Measurements from ENCODE around the gene PRKG2. TPM values are rescaled to one million over a fixed set of nuclear protein-coding genes. Genes with fewer than 3 reads are reported as not detected.

The PRKG2 gene
- total RNA-seq, 1 experiment from 2014 or later: 0.03 TPM

DNA sequence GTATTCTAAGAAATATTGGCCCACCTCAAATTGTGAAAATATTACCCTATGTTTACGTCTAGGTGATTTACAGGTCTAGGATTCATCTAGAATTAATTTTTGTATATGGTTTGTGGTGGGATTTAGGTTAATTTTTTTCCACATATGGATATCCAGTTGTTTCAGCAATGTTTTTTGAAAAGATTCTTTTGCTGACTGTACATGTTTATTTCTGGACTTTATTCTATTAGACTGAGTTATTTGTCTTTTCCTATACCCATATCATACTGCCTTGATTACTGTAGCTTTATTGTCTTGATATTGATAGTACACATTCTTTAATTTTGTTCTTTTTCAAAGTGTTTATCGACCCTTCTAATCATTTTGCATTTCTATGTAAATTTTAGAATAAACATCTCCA lies 83.5 kb downstream of the PRKG2 start:
- no peaks in the 10 kb centered on the region for H3K36me3 ChIP-seq
- H3K27ac ChIP-seq: no peak overlapping the region
- H3K9me3 ChIP-seq (replicated peaks): no peaks in the 10 kb centered on the region
- no peak overlapping the region for H3K4me3 ChIP-seq
- H3K4me1 ChIP-seq (replicated peaks): no peaks in the 10 kb centered on the region
- no peaks in the 10 kb centered on the region; the same call in 1 of the 2 replicates for H3K27me3 ChIP-seq (replicated peaks)
- no peak for DNase-seq (ENCODE audit: low read depth in 1 of 2, low spot score in 2 of 2)

DNA sequence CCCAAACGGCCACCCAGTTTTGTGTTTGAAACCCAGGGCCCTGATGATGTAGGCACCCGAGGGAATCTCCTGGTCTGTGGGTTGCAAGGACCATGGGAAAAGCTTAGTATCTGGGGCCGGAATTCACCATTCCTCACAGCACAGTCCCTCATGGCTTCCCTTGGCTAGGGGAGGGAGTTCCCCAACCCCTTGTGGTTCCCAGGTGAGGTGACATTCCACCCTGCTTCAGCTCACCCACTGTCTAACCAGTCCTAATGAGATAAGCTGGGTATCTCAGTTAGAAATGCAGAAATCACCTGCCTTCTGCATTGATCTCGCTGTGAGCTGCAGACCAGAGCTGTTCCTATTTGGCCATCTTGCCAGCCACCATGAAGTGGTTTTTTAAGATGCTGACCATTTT lies 84.0 kb downstream of the PRKG2 start:
- no peak overlapping the region for H3K4me3 ChIP-seq
- H3K27me3 ChIP-seq (replicated peaks): no peaks in the 10 kb centered on the region; the same call in 1 of the 2 replicates
- no peaks in the 10 kb centered on the region for H3K4me1 ChIP-seq (replicated peaks)
- H3K27ac ChIP-seq: no peak overlapping the region
- DNase-seq (ENCODE audit: low read depth in 1 of 2, low spot score in 2 of 2): no peak
- H3K9me3 ChIP-seq (replicated peaks): no peaks in the 10 kb centered on the region
- no peaks in the 10 kb centered on the region for H3K36me3 ChIP-seq

DNA sequence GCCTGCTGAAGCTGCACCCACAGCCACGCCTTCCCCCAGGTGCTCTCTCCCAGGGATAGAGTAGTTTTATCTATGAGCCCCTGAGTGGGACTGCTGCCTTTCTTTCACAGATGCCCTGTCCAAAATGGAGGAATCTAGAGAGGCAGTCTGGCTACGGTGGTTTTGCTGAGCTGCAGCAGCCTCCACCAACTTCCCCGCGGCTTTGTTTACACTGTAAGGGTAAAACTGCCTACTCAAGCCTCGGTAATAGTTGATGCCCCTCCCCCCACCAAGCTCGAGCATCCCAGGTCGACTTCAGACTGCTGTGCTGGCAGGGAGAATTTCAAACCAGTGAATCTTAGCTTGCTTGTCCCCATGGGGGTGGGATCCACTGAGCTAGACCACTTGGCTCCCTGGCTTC lies 84.5 kb downstream of the PRKG2 start:
- Histone ChIP-seq H3K36me3 (no peaks in the 10 kb centered on the region), H3K27ac (no peak overlapping the region), H3K27me3 (replicated peaks) (no peaks in the 10 kb centered on the region; the same call in 1 of the 2 replicates), H3K4me1 (replicated peaks) (no peaks in the 10 kb centered on the region), H3K4me3 (no peak overlapping the region), H3K9me3 (replicated peaks) (no peaks in the 10 kb centered on the region)
- no peak for DNase-seq (ENCODE audit: low read depth in 1 of 2, low spot score in 2 of 2)

DNA sequence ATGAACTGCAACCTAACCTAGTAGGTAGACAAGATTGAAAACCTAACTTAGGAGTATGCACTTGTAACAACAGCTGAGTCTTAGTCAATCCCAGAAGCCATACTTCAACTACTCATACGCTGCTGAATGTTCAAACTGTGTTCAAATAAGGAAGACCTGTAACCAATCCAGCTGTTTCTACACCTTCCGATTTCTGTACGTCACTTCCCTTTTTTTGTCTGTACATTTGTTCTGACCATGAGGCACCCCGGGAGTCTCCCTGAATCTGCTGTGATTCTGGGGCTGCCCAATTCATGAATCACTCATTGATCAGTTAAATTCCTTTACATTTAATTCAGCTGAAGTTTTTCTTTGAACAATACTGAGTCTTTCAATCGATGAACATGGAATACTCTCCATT lies 95.0 kb downstream of the PRKG2 start:
- no peaks in the 10 kb centered on the region; the same call in 1 of the 2 replicates for H3K9me3 ChIP-seq (replicated peaks)
- no peaks in the 10 kb centered on the region for H3K36me3 ChIP-seq
- H3K4me3 ChIP-seq: no peak overlapping the region
- H3K27ac ChIP-seq: no peak overlapping the region
- H3K27me3 ChIP-seq (replicated peaks): no peaks in the 10 kb centered on the region
- no peak for DNase-seq (ENCODE audit: low read depth in 1 of 2, low spot score in 2 of 2)
- H3K4me1 ChIP-seq (replicated peaks): no peaks in the 10 kb centered on the region

- no peaks in the 10 kb centered on the region for H3K36me3 ChIP-seq
- DNase-seq (ENCODE audit: low read depth in 1 of 2, low spot score in 2 of 2): no peak
- H3K27ac ChIP-seq: no peak overlapping the region
- H3K27me3 ChIP-seq (replicated peaks): no peaks in the 10 kb centered on the region
- no peak overlapping the region for H3K4me3 ChIP-seq
- no peaks in the 10 kb centered on the region for H3K4me1 ChIP-seq (replicated peaks)
- H3K9me3 ChIP-seq (replicated peaks): no peaks in the 10 kb centered on the region; the same call in 1 of the 2 replicates
These were observed 96.9 kb downstream of the PRKG2 start for GRCh38 chr4:81118086-81118485.

DNA sequence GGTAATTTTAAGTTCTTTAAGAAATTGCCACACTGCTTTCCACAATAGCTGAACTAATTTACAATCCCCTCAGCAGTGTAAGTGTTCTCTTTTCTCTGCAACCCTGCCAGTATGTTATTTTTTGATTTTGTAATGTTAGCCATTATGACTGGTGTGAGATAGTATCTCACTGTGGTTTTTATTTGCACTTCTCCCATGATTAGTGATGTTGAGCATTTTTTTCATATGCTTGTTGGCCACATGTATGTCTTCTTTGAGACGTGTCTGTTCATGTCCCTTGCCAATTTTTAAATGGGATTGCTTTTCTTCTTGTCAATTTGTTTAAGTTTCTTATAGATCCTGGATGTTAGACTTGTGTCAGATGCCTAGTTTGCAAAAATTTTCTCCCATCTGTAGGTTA lies 98.5 kb downstream of the PRKG2 start:
- H3K27ac ChIP-seq: no peak overlapping the region
- no peak overlapping the region for H3K4me3 ChIP-seq
- no peaks in the 10 kb centered on the region for H3K36me3 ChIP-seq
- no peaks in the 10 kb centered on the region; the same call in 1 of the 2 replicates for H3K9me3 ChIP-seq (replicated peaks)
- H3K4me1 ChIP-seq (replicated peaks): no peaks in the 10 kb centered on the region
- no peak for DNase-seq (ENCODE audit: low read depth in 1 of 2, low spot score in 2 of 2)
- no peaks in the 10 kb centered on the region for H3K27me3 ChIP-seq (replicated peaks)

DNA sequence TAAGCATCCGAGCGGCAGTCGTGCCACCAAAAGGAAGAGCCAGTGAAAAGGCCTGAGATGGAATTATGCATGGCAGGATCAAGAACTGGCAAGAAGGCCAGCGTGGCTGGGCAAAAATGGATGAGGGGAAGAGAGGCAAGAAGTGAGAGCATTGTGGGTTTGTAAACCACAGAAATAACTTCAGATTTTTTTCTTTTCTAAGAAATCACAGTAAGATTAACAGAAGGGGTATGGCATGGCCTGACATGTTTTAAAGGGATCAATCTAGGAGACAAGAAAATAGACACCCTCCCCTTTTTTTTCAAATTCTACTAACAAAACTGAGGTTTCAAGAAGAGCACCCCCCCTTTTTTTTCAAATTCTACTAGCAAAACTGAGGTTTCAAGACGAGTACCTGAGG lies 102.0 kb downstream of the PRKG2 start:
- H3K27me3 ChIP-seq (replicated peaks): no peaks in the 10 kb centered on the region
- no peak overlapping the region for H3K4me3 ChIP-seq
- H3K27ac ChIP-seq: no peak overlapping the region
- no peaks in the 10 kb centered on the region for H3K4me1 ChIP-seq (replicated peaks)
- no peaks in the 10 kb centered on the region; the same call in 1 of the 2 replicates for H3K9me3 ChIP-seq (replicated peaks)
- no peak for DNase-seq (ENCODE audit: low read depth in 1 of 2, low spot score in 2 of 2)
- H3K36me3 ChIP-seq: no peaks in the 10 kb centered on the region

GRCh38 chr4:81109356-81109755 lies 105.7 kb downstream of the PRKG2 start:
- H3K36me3 ChIP-seq: no peaks in the 10 kb centered on the region
- H3K27me3 ChIP-seq (replicated peaks): no peaks in the 10 kb centered on the region
- no peaks in the 10 kb centered on the region for H3K9me3 ChIP-seq (replicated peaks)
- H3K4me3 ChIP-seq: no peak overlapping the region
- H3K27ac ChIP-seq: no peak overlapping the region
- no peak for DNase-seq (ENCODE audit: low read depth in 1 of 2, low spot score in 2 of 2)
- H3K4me1 ChIP-seq (replicated peaks): no peaks in the 10 kb centered on the region

DNA sequence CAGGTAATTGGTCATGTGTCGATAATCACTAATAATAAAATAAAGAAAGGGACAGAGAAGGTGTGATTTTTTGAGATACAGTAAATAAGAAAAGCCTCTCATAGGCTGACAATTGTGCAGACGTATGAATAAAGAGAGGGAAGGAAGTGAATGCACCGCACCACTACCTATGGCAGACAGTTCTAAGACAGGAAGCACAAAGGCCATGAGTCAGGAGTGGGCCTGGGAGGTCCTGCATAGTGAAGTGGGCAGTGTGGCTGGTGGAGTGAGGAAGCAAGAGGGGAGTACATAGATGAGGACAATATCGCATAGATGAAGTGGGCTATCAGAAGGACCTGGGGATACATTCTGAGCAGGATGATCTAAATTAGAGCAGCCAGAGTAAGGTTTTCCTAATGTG lies 108.9 kb downstream of the PRKG2 start:
- DNase-seq (ENCODE audit: low read depth in 1 of 2, low spot score in 2 of 2): no peak
- Histone ChIP-seq H3K9me3 (replicated peaks) (no peaks in the 10 kb centered on the region), H3K27me3 (replicated peaks) (no peaks in the 10 kb centered on the region), H3K4me1 (replicated peaks) (no peaks in the 10 kb centered on the region), H3K27ac (no peak overlapping the region), H3K36me3 (no peaks in the 10 kb centered on the region), H3K4me3 (no peak overlapping the region)

DNA sequence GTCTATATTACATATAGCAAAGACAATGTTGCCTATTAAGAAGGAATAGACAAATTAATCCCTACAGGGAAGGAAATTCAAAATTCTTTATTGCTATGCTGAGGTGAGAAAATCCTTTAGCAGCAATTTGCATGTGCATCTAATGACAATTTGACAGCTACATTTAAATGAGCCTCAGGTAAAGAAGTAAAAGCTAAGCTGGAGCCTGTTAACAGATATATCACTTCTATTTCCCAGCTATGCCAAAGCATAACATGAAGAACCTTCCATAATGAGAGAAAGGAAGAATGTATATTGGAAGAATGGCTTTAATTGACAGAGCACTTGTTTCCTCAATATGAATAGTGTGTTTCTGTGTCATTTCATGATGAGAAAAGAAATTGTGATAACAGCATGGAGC lies 112.9 kb downstream of the PRKG2 start:
- H3K27me3 ChIP-seq (replicated peaks): no peaks in the 10 kb centered on the region
- no peak for DNase-seq (ENCODE audit: low read depth in 1 of 2, low spot score in 2 of 2)

GRCh38 chr4:81096566-81096965 lies 118.5 kb downstream of the PRKG2 start:
- no peaks in the 10 kb centered on the region for H3K27me3 ChIP-seq (replicated peaks)
- H3K27ac ChIP-seq: no peak overlapping the region
- no peak overlapping the region for H3K4me3 ChIP-seq
- DNase-seq (ENCODE audit: low read depth in 1 of 2, low spot score in 2 of 2): no peak
- H3K4me1 ChIP-seq (replicated peaks): no peaks in the 10 kb centered on the region
- H3K9me3 ChIP-seq (replicated peaks): no peaks in the 10 kb centered on the region; the same call in 1 of the 2 replicates
- H3K36me3 ChIP-seq: no peaks in the 10 kb centered on the region

More for the DNA sequence above, 112.9 kb downstream of the PRKG2 start:
- no peak overlapping the region for H3K4me3 ChIP-seq
- no peaks in the 10 kb centered on the region for H3K4me1 ChIP-seq (replicated peaks)
- no peaks in the 10 kb centered on the region for H3K9me3 ChIP-seq (replicated peaks)
- H3K36me3 ChIP-seq: no peaks in the 10 kb centered on the region
- no peak overlapping the region for H3K27ac ChIP-seq

GRCh38 chr4:81095389-81095788 lies 119.6 kb downstream of the PRKG2 start:
- no peaks in the 10 kb centered on the region for H3K36me3 ChIP-seq
- H3K27me3 ChIP-seq (replicated peaks): no peaks in the 10 kb centered on the region
- H3K9me3 ChIP-seq (replicated peaks): no peaks in the 10 kb centered on the region; the same call in 1 of the 2 replicates
- H3K4me1 ChIP-seq (replicated peaks): no peaks in the 10 kb centered on the region
- H3K27ac ChIP-seq: no peak overlapping the region
- H3K4me3 ChIP-seq: no peak overlapping the region
- DNase-seq (ENCODE audit: low read depth in 1 of 2, low spot score in 2 of 2): no peak

- no peak overlapping the region for H3K4me3 ChIP-seq
- H3K27me3 ChIP-seq (replicated peaks): no peaks in the 10 kb centered on the region
- no peaks in the 10 kb centered on the region; the same call in 1 of the 2 replicates for H3K9me3 ChIP-seq (replicated peaks)
- no peak overlapping the region for H3K27ac ChIP-seq
- no peaks in the 10 kb centered on the region for H3K4me1 ChIP-seq (replicated peaks)
- no peaks in the 10 kb centered on the region for H3K36me3 ChIP-seq
- no peak for DNase-seq (ENCODE audit: low read depth in 1 of 2, low spot score in 2 of 2)
These were observed 121.2 kb downstream of the PRKG2 start for GRCh38 chr4:81093720-81094401.

- no peaks in the 10 kb centered on the region for H3K9me3 ChIP-seq (replicated peaks)
- H3K4me3 ChIP-seq: no peak overlapping the region
- no peaks in the 10 kb centered on the region for H3K36me3 ChIP-seq
- no peak for DNase-seq (ENCODE audit: low read depth in 1 of 2, low spot score in 2 of 2)
- H3K27me3 ChIP-seq (replicated peaks): no peaks in the 10 kb centered on the region
- no peaks in the 10 kb centered on the region for H3K4me1 ChIP-seq (replicated peaks)
- no peak overlapping the region for H3K27ac ChIP-seq
These were observed 129.0 kb downstream of the PRKG2 start for GRCh38 chr4:81085979-81086378.

- no peak for DNase-seq (ENCODE audit: low read depth in 1 of 2, low spot score in 2 of 2)
These were observed 129.7 kb downstream of the PRKG2 start for GRCh38 chr4:81085291-81085690.

More at GRCh38 chr4:81085291-81085690, 129.7 kb downstream of the PRKG2 start:
- Histone ChIP-seq H3K9me3 (replicated peaks) (no peaks in the 10 kb centered on the region), H3K27ac (no peak overlapping the region), H3K27me3 (replicated peaks) (no peaks in the 10 kb centered on the region), H3K36me3 (no peaks in the 10 kb centered on the region), H3K4me1 (replicated peaks) (no peaks in the 10 kb centered on the region), H3K4me3 (no peak overlapping the region)

Data from SJSA1 (cell line).